ENCODE measurements around the gene TJP3.

GRCh38 chr19:3699741-3700241 is 8.4 kb upstream of the TJP3 start:
- no peak for TF ChIP-seq CTCF (IDR thresholded peaks at IDR 0.05; ENCODE audit: poor library complexity)
- TF ChIP-seq EZH2 (IDR thresholded peaks at IDR 0.05; ENCODE audit: borderline replicate concordance) = no peak
- TF ChIP-seq EZH2phosphoT487 (IDR thresholded peaks at IDR 0.05; ENCODE audit: low read depth, severe bottlenecking, unreplicated experiment) = no peak

Measured in hepatocyte (in vitro differentiated cells).